H1 (cell line): Measurements from ENCODE around the gene SLC1A4. TPM values are rescaled to one million over a fixed set of nuclear protein-coding genes. Genes with fewer than 3 reads are reported as not detected.

Source experiments
- CTCF ChIA-PET: fragments of 300-600 bp; sonication (Branson Sonifier 250); formaldehyde crosslinking; loops from one replicate; lab custom pipeline; 2021; ENCODE audit not compliant: partially characterized antibody; lab: Charles Lee
- POLR2A ChIA-PET: fragments of 300-600 bp; sonication (Branson Sonifier 250); formaldehyde crosslinking; loops from one replicate; lab custom pipeline; 2021; ENCODE audit warnings: inconsistent platforms; ENCODE audit not compliant: partially characterized antibody; lab: Charles Lee
- DNase-seq, 2 experiments: peaks; one replicate each; pipeline versions ENCODE4 v3.0.0 to v3.0.0-alpha.2; 2010 to 2022; ENCODE audit warnings: low spot score in 2 of 2, low read depth in 1 of 2, mixed read lengths in 1 of 2
- FAIRE-seq: peaks from 2 replicates; lab custom pipeline; 2011; peaks lifted over from hg19 to GRCh38; lab: Jason Lieb, UNC
- H2AFZ ChIP-seq: 2 replicates; pipeline ENCODE4 v1.8.1; 2012; ENCODE audit warnings: low read length, inconsistent platforms
- H2AK5ac ChIP-seq: 2 replicates; pipeline ENCODE4 v1.6.1; 2013; ENCODE audit warnings: low read depth, low read length
- H2BK120ac ChIP-seq: replicated peaks from 2 replicates; pipeline ENCODE3; 2013; ENCODE audit warnings: low read depth, low read length, inconsistent platforms
- H2BK12ac ChIP-seq: 2 replicates; pipeline ENCODE4 v1.6.1; 2013; ENCODE audit warnings: low read depth, low read length
- H2BK15ac ChIP-seq: 2 replicates; pipeline ENCODE4 v1.6.1; 2013; ENCODE audit warnings: low read length
- H2BK20ac ChIP-seq: 2 replicates; pipeline ENCODE4 v1.6.1; 2013; ENCODE audit warnings: low read length
- H2BK5ac ChIP-seq: 2 replicates; pipeline ENCODE4 v1.6.1; 2013; ENCODE audit warnings: low read depth, low read length
- H3K14ac ChIP-seq: 2 replicates; pipeline ENCODE4 v1.6.1; 2013; ENCODE audit warnings: inconsistent platforms; ENCODE audit not compliant: insufficient read length
- H3K18ac ChIP-seq: 2 replicates; pipeline ENCODE4 v1.6.1; 2013; ENCODE audit warnings: low read length; ENCODE audit errors: extremely low read depth
- H3K23ac ChIP-seq: 2 replicates; pipeline ENCODE4 v1.6.1; 2013; ENCODE audit warnings: inconsistent platforms; ENCODE audit not compliant: insufficient read length
- H3K23me2 ChIP-seq: 2 replicates; pipeline ENCODE4 v1.6.1; 2013; ENCODE audit warnings: low read depth, low read length
- H3K27ac ChIP-seq: 2 replicates; pipeline ENCODE4 v1.6.1; 2011; ENCODE audit warnings: low read depth, low read length, inconsistent platforms
- H3K27me3 ChIP-seq, 4 experiments: replicated peaks in 1 of 4; 1 replicate in 1 of 4; 2 replicates in 3 of 4; pipeline versions ENCODE4 v1.6.1 to v1.8.1; 2011 to 2013; ENCODE audit warnings: low read length in 3 of 4, mild to moderate bottlenecking in 3 of 4, inconsistent platforms in 2 of 4, mixed read lengths in 2 of 4, moderate library complexity in 1 of 4; ENCODE audit not compliant: control insufficient read depth in 3 of 4, insufficient read depth in 3 of 4; ENCODE audit errors: extremely low read depth in 1 of 4
- H3K36me3 ChIP-seq, 4 experiments: 2 replicates each; pipeline versions ENCODE4 v1.6.1 to v1.8.1; 2011 to 2013; ENCODE audit warnings: mild to moderate bottlenecking in 4 of 4, low read length in 3 of 4, moderate library complexity in 2 of 4, control low read depth in 1 of 4, inconsistent platforms in 1 of 4; ENCODE audit not compliant: insufficient read depth in 4 of 4, control insufficient read depth in 2 of 4
- H3K4ac ChIP-seq: replicated peaks from 2 replicates; pipeline ENCODE3; 2013; ENCODE audit warnings: low read length, low read depth, mixed read lengths, inconsistent platforms; ENCODE audit not compliant: insufficient read length
- H3K4me1 ChIP-seq, 4 experiments: replicated peaks in 1 of 4; 1 replicate in 1 of 4; 2 replicates in 3 of 4; pipeline versions ENCODE4 v1.6.1 to v1.8.1; 2011 to 2013; ENCODE audit warnings: low read length in 3 of 4, inconsistent platforms in 2 of 4, mixed read lengths in 1 of 4; ENCODE audit not compliant: insufficient read depth in 4 of 4, control insufficient read depth in 3 of 4
- H3K4me2 ChIP-seq, 2 experiments: 2 replicates each; pipeline versions ENCODE4 v1.6.1 to v1.8.1; 2011 to 2013; ENCODE audit warnings: low read depth in 2 of 2, low read length in 2 of 2, control low read depth in 1 of 2, inconsistent platforms in 1 of 2, mild to moderate bottlenecking in 1 of 2; ENCODE audit not compliant: insufficient read depth in 1 of 2
- H3K4me3 ChIP-seq, 4 experiments: fragments of 200-600, 300-600 bp in 1 of 4; sonication (generic), shearing (Covaris generic), sonication (Bioruptor Twin) in 1 of 4; 2 replicates each; pipeline versions ENCODE4 v1.5.1 to v1.8.1; 2011 to 2016; ENCODE audit warnings: low read length in 4 of 4, low read depth in 3 of 4, control low read depth in 2 of 4, inconsistent platforms in 2 of 4, mild to moderate bottlenecking in 2 of 4, mixed read lengths in 1 of 4, moderate library complexity in 1 of 4; ENCODE audit not compliant: insufficient read depth in 2 of 4; ENCODE audit errors: extremely low read depth in 1 of 4
- H3K56ac ChIP-seq: replicated peaks from 2 replicates; pipeline ENCODE3; 2013; ENCODE audit warnings: low read depth, mild to moderate bottlenecking, mixed read lengths, low read length, inconsistent platforms; ENCODE audit not compliant: insufficient read length
- H3K79me1 ChIP-seq: 2 replicates; pipeline ENCODE4 v1.6.1; 2013; ENCODE audit warnings: low read depth, low read length, control low read depth
- H3K79me2 ChIP-seq, 2 experiments: 2 replicates each; pipeline versions ENCODE4 v1.6.1 to v1.8.1; 2012 to 2013; ENCODE audit warnings: low read length in 2 of 2, mild to moderate bottlenecking in 2 of 2, inconsistent platforms in 1 of 2; ENCODE audit not compliant: insufficient read depth in 2 of 2, control insufficient read depth in 1 of 2
- H3K9ac ChIP-seq, 4 experiments: replicated peaks in 1 of 4; 1 replicate in 1 of 4; 2 replicates in 3 of 4; pipeline versions ENCODE4 v1.6.1 to v1.8.1; 2011 to 2013; ENCODE audit warnings: low read depth in 3 of 4, low read length in 3 of 4, control low read depth in 2 of 4, mild to moderate bottlenecking in 2 of 4, moderate library complexity in 2 of 4, inconsistent platforms in 1 of 4; ENCODE audit errors: extremely low read depth in 1 of 4
- H3K9me3 ChIP-seq, 2 experiments: 2 replicates each; pipeline versions ENCODE4 v1.6.1 to v1.8.1; 2012 to 2013; ENCODE audit warnings: mild to moderate bottlenecking in 2 of 2, moderate library complexity in 2 of 2, control low read depth in 1 of 2, inconsistent platforms in 1 of 2, low read depth in 1 of 2, low read length in 1 of 2, mixed read lengths in 1 of 2; ENCODE audit not compliant: insufficient read depth in 2 of 2
- H4K20me1 ChIP-seq, 2 experiments: replicated peaks in 1 of 2; 2 replicates each; pipeline versions ENCODE3 to v1.8.1; 2011 to 2013; ENCODE audit warnings: inconsistent platforms in 2 of 2, low read length in 2 of 2, mild to moderate bottlenecking in 1 of 2; ENCODE audit not compliant: insufficient read depth in 2 of 2, control insufficient read depth in 1 of 2
- H4K5ac ChIP-seq: 2 replicates; pipeline ENCODE4 v1.6.1; 2013; ENCODE audit warnings: low read length, low read depth, mixed read lengths, inconsistent platforms; ENCODE audit not compliant: insufficient read length
- H4K8ac ChIP-seq: 2 replicates; pipeline ENCODE4 v1.8.0; 2013; ENCODE audit warnings: mild to moderate bottlenecking, moderate library complexity, low read length, inconsistent platforms; ENCODE audit not compliant: insufficient read depth; ENCODE audit errors: extremely low read depth
- H4K91ac ChIP-seq: replicated peaks from 2 replicates; pipeline ENCODE3; 2013; ENCODE audit warnings: low read length, mixed read lengths, inconsistent platforms; ENCODE audit not compliant: insufficient read length
- CBX5 ChIP-seq: fragments of 300-800, 300-1000 bp; sonication (generic); IDR thresholded peaks from 2 replicates; pipeline ENCODE4 v1.7.1; 2016; ENCODE audit warnings: antibody characterized with exemption, low read length, low read depth
- ZNF274 ChIP-seq: IDR thresholded peaks from 2 replicates; pipeline ENCODE4 v1.7.0; 2012; ENCODE audit warnings: low read length, borderline replicate concordance; ENCODE audit errors: extremely low read depth
- WGBS, 2 experiments: shearing (Covaris generic) in 1 of 2; methylation state at CpG; one replicate each; pipeline versions ENCODE4 v1.1.6 to v1.1.7; 2013 to 2015; ENCODE audit warnings: low lambda C conversion rate in 2 of 2, mixed read lengths in 2 of 2, inconsistent platforms in 1 of 2, low coverage in 1 of 2, missing lambda C conversion rate in 1 of 2; ENCODE audit not compliant: insufficient replicate concordance in 2 of 2, insufficient coverage in 1 of 2, insufficient read length in 1 of 2; ENCODE audit errors: extremely low coverage in 1 of 2, missing lambda C conversion rate in 1 of 2; 5-methylcytosine and 5-hydroxymethylcytosine counted together
- polyA plus RNA-seq, 7 experiments: library from polyadenylated mRNA; depleted of rRNA in 3 of 7; stranded (reverse) in 5 of 7; unstranded in 2 of 7; fragments of >200 nt in 5 of 7; fragments of 200-250 nt in 2 of 7; gene quantifications; 1 replicate in 5 of 7; 2 replicates in 1 of 7; 4 replicates in 1 of 7; pipeline versions ENCODE4 v1.2.1 to v1.2.3, GENCODE V29; 2011 to 2013; ENCODE audit warnings: missing spikeins in 2 of 7, mixed read lengths in 2 of 7
- total RNA-seq: library from RNA; stranded (reverse); fragmentation: NEBNext Ultra II Directional; extraction: Animal tissue kit (Norgen Biotek cat#: 25700); gene quantifications from 2 replicates; pipeline ENCODE4 v1.2.1, GENCODE V29; 2021

The SLC1A4 gene
- total and polyA plus RNA-seq, 2 of the 8 experiments (the other 6 are each of a cell fraction or from before 2014, with no cell fraction given): 0.44 to 0.86 TPM

- no peak overlapping the region for H2BK20ac ChIP-seq
- CTCF ChIA-PET: interaction anchor here (0.6 to 4.3 kb wide), 11 partner anchors 8 to 121 kb away, joined by 3 to 28 read pairs (median 6); partner anchors contain the start of gene SLC1A4
- no peak overlapping the region for H3K14ac ChIP-seq
- no peak overlapping the region for H4K8ac ChIP-seq
- peaks cover 0 to 3% of the 10 kb centered on the region in 2 experiments for H4K20me1 ChIP-seq
- H3K9ac ChIP-seq: no peak overlapping the region
- no peaks in the 10 kb centered on the region for H3K23me2 ChIP-seq
- H2BK5ac ChIP-seq: no peak overlapping the region
- H4K91ac ChIP-seq: no peak overlapping the region
- no peaks in the 10 kb centered on the region for H3K27me3 ChIP-seq
- H3K56ac ChIP-seq: no peak overlapping the region
- FAIRE-seq (no peak), DNase-seq (no peak)
- no peaks in the 10 kb centered on the region for H3K36me3 ChIP-seq
- no peak overlapping the region for H3K4ac ChIP-seq
- POLR2A ChIA-PET: no interaction called here
- H3K18ac ChIP-seq: no peak overlapping the region
- no peak overlapping the region for H3K23ac ChIP-seq
- no peak overlapping the region for H2AK5ac ChIP-seq
- WGBS, 2 experiments: 76% methylated on average over 1 of the region's 1 CpG; no CpG with 5 or more reads in 1 of the 2 experiments
- no peak overlapping the region for H2AFZ ChIP-seq
- H3K4me1 ChIP-seq: no peaks in the 10 kb centered on the region; a peak in 2 of 7 replicates
- no peaks in the 10 kb centered on the region for H3K9me3 ChIP-seq
- no peak overlapping the region for H3K27ac ChIP-seq
- no peak overlapping the region for H2BK15ac ChIP-seq
- no peak overlapping the region for H3K4me2 ChIP-seq
- H3K79me1 ChIP-seq: no peaks in the 10 kb centered on the region
- no peak overlapping the region for H4K5ac ChIP-seq
- H2BK12ac ChIP-seq: no peak overlapping the region
- H3K4me3 ChIP-seq: no peak overlapping the region
- no peak overlapping the region for H2BK120ac ChIP-seq
- no peaks in the 10 kb centered on the region for H3K79me2 ChIP-seq
- no peak for TF ChIP-seq CBX5
- no peak for TF ChIP-seq ZNF274
Observed at GRCh38 chr2:64979744-64980143, 9.5 kb upstream of the SLC1A4 start.
